Activated naive CD8-positive, alpha-beta T cell treated with anti-CD3 and anti-CD28 coated beads, Interleukin-2, amount 50 U/mL, for 16 hours (primary cell): ENCODE data around the gene NRL.
"Not testable (repeated sequence)": the region's sequence is repeated elsewhere in the genome, so short reads cannot be mapped to it uniquely, and the experiment has no call there.

ENCODE experiments used
- DNase-seq: peaks from one replicate; pipeline ENCODE4 v3.0.0-alpha.2; 2020; ENCODE audit warnings: low read depth, low spot score

Gene NRL

GRCh38 chr14:24123424-24124417 is 9.0 kb upstream of the NRL start:
- DNase-seq = no peak

- no peak for DNase-seq
These were observed 8.1 kb upstream of the NRL start for GRCh38 chr14:24122898-24123297.

DNA sequence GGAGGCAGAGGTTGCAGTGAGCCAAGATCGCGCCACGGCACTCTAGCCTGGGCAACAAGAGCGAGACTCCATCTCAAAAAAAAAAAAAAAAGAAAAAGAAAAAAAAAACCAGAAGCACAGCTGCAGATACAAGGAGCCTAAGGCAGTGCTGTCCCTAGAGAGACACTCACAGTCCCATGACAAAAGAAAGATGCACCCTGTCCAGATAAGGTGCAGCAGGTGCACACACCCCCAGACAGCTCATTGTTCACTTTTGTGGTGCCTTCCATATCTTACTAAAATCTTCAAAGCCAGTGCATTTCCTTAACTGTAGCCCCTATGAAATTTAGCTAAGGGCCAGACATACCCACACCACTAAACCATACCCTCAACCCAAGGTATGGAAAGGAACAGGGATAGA is 7.7 kb upstream of the NRL start:
- DNase-seq = no peak

- no peak for DNase-seq
These were observed 6.5 kb upstream of the NRL start for GRCh38 chr14:24121210-24121609.

DNA sequence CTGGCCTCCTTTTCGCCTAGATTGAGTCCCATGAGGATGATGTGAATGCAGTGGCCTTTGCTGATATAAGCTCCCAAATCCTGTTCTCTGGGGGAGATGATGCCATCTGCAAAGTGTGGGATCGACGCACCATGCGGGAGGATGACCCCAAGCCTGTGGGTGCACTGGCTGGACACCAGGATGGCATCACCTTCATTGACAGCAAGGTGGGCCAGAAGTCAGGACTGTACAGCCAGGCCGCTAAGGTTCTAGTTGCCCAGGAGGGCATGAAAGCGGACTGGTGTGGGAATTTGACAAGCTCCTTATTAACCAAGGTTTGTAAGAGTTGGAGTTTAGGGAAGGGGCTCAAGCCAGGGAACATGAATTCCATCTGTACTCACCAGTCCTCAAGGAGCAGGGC is 4.9 kb upstream of the NRL start:
- no peak for DNase-seq

DNA sequence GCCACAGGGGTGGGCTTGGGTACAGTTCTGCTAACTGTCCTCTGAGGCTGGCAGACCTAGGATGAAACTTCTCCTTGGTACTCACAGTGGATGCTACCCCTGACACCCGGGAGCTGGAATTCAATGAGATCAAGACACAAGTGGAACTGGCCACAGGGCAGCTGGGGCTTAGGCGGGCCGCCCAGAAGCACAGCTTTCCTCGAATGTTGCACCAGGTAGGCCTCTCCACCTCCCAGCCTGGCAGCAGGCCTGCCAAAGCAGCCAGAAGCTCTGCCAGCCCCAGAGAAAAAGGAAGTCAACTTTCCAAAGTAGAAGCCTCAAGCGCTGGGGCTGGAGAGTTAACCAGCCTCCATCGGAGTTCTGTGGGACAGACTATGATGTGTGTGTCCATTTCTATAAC is 2.4 kb upstream of the NRL start:
- no peak for DNase-seq

DNA sequence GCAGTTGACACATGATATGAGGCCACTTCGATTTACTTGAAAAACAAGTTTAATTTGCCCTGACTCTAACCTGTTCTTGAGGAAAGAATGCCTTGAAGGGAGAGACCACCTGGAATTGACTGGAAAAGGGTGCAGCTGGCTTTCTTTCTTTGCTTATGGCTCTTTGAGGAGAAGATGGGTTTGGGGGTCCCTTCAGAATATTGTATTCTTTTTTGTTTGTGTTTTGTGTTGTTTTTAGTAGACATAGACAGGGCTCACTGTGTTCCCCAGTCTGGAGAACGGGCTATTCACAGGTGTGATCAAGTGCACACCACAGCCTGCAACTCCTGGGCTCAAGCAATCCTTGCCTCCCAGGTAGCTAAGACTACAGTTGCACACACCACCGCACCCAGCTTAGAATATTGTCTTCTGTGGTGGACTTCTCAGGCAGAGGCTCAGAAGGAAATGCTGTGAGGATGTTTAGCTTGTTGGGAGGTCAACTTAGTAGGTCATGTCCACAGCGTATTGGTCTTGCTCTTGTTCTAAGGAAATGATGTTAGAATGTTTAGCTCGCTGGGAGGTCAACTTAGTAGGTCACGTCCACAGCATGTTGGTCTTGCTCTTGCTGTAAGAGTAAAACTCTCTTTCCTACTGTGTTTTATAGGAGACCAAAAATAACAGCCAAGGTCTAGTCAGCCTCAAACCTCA is 1.5 kb upstream of the NRL start:
- no peak for DNase-seq

- no peak for DNase-seq
These were observed 826 bp upstream of the NRL start for GRCh38 chr14:24115422-24116127.

DNA sequence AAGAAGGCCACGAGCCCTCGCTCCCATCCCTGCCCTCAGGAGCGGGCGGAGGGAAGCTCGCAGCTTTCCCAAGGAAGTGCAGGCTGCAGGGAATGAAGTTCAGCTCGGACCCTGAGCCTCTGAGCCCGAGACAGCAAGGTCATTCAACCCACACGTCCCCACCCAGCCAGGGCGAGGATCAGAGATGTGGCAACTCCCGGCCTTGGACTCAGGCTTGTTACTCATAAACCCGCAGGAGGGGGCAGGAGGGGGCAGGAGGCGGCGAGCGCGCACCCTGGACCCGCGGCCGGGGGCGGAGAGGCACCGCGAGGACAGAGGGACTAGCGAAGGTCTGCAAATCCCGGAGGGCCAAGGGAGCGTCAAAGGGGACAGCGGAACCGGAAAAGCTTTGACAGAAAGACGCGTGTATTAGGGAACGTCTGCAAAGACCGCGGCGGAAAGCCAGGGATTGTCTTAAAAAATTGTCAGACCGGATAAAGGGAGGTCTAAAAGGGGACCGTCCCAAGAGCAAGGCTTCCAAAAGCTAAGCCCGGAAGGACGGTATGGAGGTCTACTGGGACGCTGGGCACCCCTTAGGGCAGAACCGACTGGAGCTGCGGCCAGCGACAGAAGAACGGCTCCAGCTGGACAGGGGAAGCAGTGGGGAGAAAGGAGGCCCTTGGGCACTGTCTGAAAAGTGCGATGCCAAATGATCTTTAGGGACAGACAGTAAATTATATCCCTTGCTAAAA is 783 bp downstream of the NRL start:
- peak; percentile 41 for DNase-seq

DNA sequence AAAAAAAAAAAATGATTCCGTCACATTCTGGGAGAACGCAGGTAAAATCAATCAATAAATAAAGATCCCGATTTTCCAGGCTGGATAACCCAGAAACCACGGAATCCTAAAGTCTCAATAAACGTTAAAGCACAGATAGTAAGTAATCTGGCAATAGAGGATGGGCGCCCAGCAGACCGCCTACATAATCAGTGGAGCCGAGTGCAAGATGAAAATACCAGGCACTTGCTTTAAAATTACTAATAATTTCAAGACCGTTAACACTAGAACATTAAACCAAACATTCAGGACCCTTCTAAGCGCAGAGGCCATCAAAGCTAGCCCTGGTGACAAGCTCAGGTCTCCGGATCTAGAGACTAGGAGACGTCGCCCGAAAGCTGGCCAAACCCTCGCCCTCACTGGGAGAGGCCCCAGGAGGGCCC is 1.4 kb downstream of the NRL start:
- DNase-seq = no peak

DNA sequence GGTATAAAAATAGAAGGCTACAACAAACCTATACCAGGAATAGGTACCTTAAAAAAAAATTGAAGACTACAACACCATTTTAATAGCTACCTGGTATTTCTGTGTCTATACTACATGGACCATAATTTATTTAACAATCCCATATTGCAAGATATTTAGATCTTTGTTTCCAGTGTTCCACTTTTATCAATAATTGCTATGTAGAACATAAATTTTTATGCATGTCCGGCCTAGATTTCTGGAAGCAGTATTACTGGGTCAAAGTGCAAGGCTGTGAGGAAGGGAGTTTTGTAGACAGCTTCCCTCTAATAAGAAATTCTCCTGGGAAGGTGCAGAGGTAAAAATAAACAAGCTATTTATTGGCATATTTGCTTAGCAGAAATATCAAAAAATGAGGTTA is 4.2 kb downstream of the NRL start:
- no peak for DNase-seq

DNA sequence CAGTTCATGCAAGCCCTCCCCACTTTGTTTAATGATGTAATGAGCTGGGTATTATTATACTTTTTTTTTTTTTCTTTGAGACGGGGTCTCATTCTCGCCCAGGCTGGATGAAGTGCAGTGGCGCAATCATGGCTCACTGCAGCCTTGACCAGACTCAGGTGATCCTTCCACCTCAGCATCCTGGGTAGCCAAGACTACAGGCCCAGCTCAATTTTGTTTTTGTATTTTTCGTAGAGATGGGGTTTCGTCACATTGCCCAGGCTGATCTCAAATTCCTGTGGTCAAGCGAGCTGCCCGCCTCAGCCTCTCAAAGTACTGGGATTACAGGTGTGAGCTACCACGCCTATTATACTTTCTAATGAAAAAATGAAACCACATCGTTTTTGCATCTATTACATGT is 4.7 kb downstream of the NRL start:
- no peak for DNase-seq

DNA sequence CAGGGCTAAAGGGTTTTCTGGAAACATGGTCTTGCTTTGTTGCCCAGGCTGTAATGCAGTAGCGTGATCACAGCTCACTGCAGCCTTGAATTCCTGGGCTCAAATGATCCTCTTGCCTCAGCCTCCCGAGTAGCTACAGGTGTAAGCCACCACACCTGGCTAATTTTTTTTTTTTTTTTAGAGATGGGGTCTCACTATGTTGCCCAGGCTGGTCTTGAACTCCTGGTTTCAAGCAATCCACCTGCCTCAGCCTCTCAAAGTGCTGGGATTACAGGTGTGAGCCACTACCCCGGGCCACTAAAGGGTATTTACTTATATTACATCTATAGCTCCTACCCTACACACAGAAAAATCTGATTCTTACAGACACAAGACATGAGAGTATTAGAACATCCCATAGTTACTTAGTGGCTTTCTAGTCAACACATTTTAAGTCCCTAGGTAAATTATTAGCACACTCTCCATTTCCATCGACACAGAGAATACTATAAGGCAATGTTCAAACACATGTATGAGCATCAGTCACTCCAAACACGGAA is 6.3 kb downstream of the NRL start:
- no peak for DNase-seq

GRCh38 chr14:24106672-24107271 is 8.0 kb downstream of the NRL start:
- no peak for DNase-seq

DNA sequence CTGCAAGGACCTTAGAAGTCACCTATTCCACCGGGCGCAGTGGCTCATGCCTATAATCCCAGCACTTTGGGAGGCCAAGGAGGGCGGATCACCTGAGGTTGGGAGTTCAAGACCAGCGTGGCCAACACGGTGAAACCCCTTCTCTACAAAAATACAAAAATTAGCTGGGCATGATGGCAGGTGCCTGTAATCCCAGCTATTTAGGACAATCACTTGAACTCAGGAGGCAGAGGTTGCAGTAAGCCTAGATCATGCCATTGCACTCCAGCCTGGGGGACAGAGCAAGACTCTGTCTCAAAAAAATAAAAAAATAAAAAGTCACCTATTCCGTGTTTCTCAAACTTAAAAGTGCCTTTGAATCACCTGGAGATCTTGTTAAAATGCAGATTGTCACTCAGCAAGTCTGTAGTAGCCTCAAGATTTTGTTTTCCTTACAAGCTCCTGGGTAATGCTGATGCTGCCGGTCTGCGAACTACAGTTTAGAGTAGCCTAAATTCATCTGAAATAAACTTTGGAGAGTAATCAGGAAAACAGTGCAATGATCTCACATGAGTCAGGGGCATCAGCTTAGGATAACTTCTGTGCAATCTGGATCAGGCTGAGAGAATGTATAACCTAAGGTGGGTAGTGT is 9.0 kb downstream of the NRL start:
- not testable (repeated sequence) for DNase-seq

DNA sequence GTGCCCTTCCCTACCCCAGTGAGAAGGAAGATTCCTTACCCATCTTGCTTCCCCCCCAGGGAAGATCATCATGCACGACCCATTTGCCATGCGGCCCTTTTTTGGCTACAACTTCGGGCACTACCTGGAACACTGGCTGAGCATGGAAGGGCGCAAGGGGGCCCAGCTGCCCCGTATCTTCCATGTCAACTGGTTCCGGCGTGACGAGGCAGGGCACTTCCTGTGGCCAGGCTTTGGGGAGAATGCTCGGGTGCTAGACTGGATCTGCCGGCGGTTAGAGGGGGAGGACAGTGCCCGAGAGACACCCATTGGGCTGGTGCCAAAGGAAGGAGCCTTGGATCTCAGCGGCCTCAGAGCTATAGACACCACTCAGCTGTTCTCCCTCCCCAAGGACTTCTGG is 11.3 kb downstream of the NRL start:
- DNase-seq = no peak

- no peak for DNase-seq
These were observed 12.2 kb downstream of the NRL start for GRCh38 chr14:24102357-24103048.

DNA sequence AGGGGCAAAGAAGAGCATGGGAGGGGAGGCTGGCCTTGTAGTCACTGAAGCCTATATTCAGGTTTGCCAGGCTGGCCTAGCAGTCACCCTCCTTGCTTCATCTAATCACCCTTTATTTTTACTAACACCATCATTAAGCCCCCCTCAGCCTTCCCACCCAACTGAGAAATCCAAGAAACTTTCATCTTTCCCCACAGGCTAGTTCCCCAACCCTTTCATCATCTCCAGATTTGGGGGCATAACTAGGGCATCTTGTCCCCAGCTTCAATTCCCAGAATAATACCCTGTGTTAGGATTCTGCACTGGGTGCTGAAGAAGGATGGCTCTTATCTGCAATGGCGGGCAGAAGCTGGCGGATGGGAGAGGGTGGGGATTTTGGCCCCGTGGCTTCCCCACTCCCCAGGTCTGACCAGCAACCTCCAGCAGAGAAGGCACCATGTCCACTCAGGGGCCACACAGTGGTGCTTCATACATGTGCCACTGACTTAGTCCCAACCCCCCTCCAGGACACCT is 13.7 kb downstream of the NRL start:
- no peak for DNase-seq

- DNase-seq = no peak
These were observed 14.4 kb downstream of the NRL start for GRCh38 chr14:24100197-24100981.
